ENCODE results near the gene MBLAC1.
A peak's percentile ranks its signal among the peaks of the same experiment; 100 is the strongest.

MBLAC1 gene

GRCh38 chr7:100163006-100163531, 36.3 kb downstream of the MBLAC1 start:
- Histone ChIP-seq H3K4me1 (ENCODE audit: control insufficient read depth, insufficient read depth, low read length) (no peaks in the 10 kb centered on the region), H3K27me3 (ENCODE audit: control insufficient read depth, insufficient read depth, low read length) (no peaks in the 10 kb centered on the region), H3K27ac (ENCODE audit: low read depth, low read length) (no peak overlapping the region), H3K36me3 (ENCODE audit: control insufficient read depth, insufficient read depth, low read length) (no peaks in the 10 kb centered on the region), H3K9ac (ENCODE audit: low read length) (no peak overlapping the region), H3K4me3 (ENCODE audit: low read length) (no peak overlapping the region)

GRCh38 chr7:100163871-100164270, 37.1 kb downstream of the MBLAC1 start:
- no peak overlapping the region for H3K27ac ChIP-seq (ENCODE audit: low read depth, low read length)
- no peak overlapping the region for H3K9ac ChIP-seq (ENCODE audit: low read length)
- H3K36me3 ChIP-seq (ENCODE audit: control insufficient read depth, insufficient read depth, low read length), result no peaks in the 10 kb centered on the region
- no peak overlapping the region for H3K4me3 ChIP-seq (ENCODE audit: low read length)
- H3K27me3 ChIP-seq (ENCODE audit: control insufficient read depth, insufficient read depth, low read length), result no peaks in the 10 kb centered on the region
- H3K4me1 ChIP-seq (ENCODE audit: control insufficient read depth, insufficient read depth, low read length), result no peaks in the 10 kb centered on the region

- no peak overlapping the region for H3K9ac ChIP-seq (ENCODE audit: low read length)
- no peaks in the 10 kb centered on the region for H3K36me3 ChIP-seq (ENCODE audit: control insufficient read depth, insufficient read depth, low read length)
- H3K4me1 ChIP-seq (ENCODE audit: control insufficient read depth, insufficient read depth, low read length), result no peaks in the 10 kb centered on the region
- no peak overlapping the region for H3K4me3 ChIP-seq (ENCODE audit: low read length)
- no peaks in the 10 kb centered on the region for H3K27me3 ChIP-seq (ENCODE audit: control insufficient read depth, insufficient read depth, low read length)
- H3K27ac ChIP-seq (ENCODE audit: low read depth, low read length), result no peak overlapping the region
Observed at GRCh38 chr7:100166317-100166940, 39.7 kb downstream of the MBLAC1 start.

- Histone ChIP-seq H3K4me1 (ENCODE audit: control insufficient read depth, insufficient read depth, low read length) (no peaks in the 10 kb centered on the region), H3K4me3 (ENCODE audit: low read length) (peak overlapping the region; percentile 72), H3K36me3 (ENCODE audit: control insufficient read depth, insufficient read depth, low read length) (no peaks in the 10 kb centered on the region), H3K9ac (ENCODE audit: low read length) (no peak overlapping the region), H3K27ac (ENCODE audit: low read depth, low read length) (no peak overlapping the region), H3K27me3 (ENCODE audit: control insufficient read depth, insufficient read depth, low read length) (no peaks in the 10 kb centered on the region)
Observed at GRCh38 chr7:100166970-100167911, 40.5 kb downstream of the MBLAC1 start.

- Histone ChIP-seq H3K27me3 (ENCODE audit: control insufficient read depth, insufficient read depth, low read length) (no peaks in the 10 kb centered on the region), H3K4me1 (ENCODE audit: control insufficient read depth, insufficient read depth, low read length) (no peaks in the 10 kb centered on the region), H3K27ac (ENCODE audit: low read depth, low read length) (peak overlapping the region; percentile 35), H3K36me3 (ENCODE audit: control insufficient read depth, insufficient read depth, low read length) (no peaks in the 10 kb centered on the region), H3K9ac (ENCODE audit: low read length) (peak overlapping the region; percentile 16), H3K4me3 (ENCODE audit: low read length) (peak overlapping the region; percentile 72)
Observed at GRCh38 chr7:100167912-100168323, 41.2 kb downstream of the MBLAC1 start.

GRCh38 chr7:100169147-100169850, 42.5 kb downstream of the MBLAC1 start:
- Histone ChIP-seq H3K9ac (ENCODE audit: low read length) (no peak overlapping the region), H3K36me3 (ENCODE audit: control insufficient read depth, insufficient read depth, low read length) (no peaks in the 10 kb centered on the region), H3K4me1 (ENCODE audit: control insufficient read depth, insufficient read depth, low read length) (no peaks in the 10 kb centered on the region), H3K4me3 (ENCODE audit: low read length) (no peak overlapping the region), H3K27me3 (ENCODE audit: control insufficient read depth, insufficient read depth, low read length) (no peaks in the 10 kb centered on the region), H3K27ac (ENCODE audit: low read depth, low read length) (no peak overlapping the region)

GRCh38 chr7:100170101-100170897, 43.5 kb downstream of the MBLAC1 start:
- Histone ChIP-seq H3K27me3 (ENCODE audit: control insufficient read depth, insufficient read depth, low read length) (no peaks in the 10 kb centered on the region), H3K27ac (ENCODE audit: low read depth, low read length) (no peak overlapping the region), H3K36me3 (ENCODE audit: control insufficient read depth, insufficient read depth, low read length) (no peaks in the 10 kb centered on the region), H3K9ac (ENCODE audit: low read length) (no peak overlapping the region), H3K4me3 (ENCODE audit: low read length) (no peak overlapping the region), H3K4me1 (ENCODE audit: control insufficient read depth, insufficient read depth, low read length) (no peaks in the 10 kb centered on the region)

GRCh38 chr7:100171087-100171681, 44.4 kb downstream of the MBLAC1 start:
- Histone ChIP-seq H3K36me3 (ENCODE audit: control insufficient read depth, insufficient read depth, low read length) (no peaks in the 10 kb centered on the region), H3K27ac (ENCODE audit: low read depth, low read length) (no peak overlapping the region), H3K4me1 (ENCODE audit: control insufficient read depth, insufficient read depth, low read length) (no peaks in the 10 kb centered on the region), H3K4me3 (ENCODE audit: low read length) (peak overlapping the region; percentile 22), H3K27me3 (ENCODE audit: control insufficient read depth, insufficient read depth, low read length) (no peaks in the 10 kb centered on the region), H3K9ac (ENCODE audit: low read length) (no peak overlapping the region)

- Histone ChIP-seq H3K4me3 (ENCODE audit: low read length) (peak overlapping the region; percentile 41), H3K4me1 (ENCODE audit: control insufficient read depth, insufficient read depth, low read length) (no peaks in the 10 kb centered on the region)
Observed at GRCh38 chr7:100171840-100172239, 45.1 kb downstream of the MBLAC1 start.

GRCh38 chr7:100173806-100174495, 47.2 kb downstream of the MBLAC1 start:
- Histone ChIP-seq H3K36me3 (ENCODE audit: control insufficient read depth, insufficient read depth, low read length) (no peaks in the 10 kb centered on the region), H3K4me3 (ENCODE audit: low read length) (no peak overlapping the region), H3K27ac (ENCODE audit: low read depth, low read length) (no peak overlapping the region), H3K4me1 (ENCODE audit: control insufficient read depth, insufficient read depth, low read length) (peaks cover 3% of the 10 kb centered on the region), H3K27me3 (ENCODE audit: control insufficient read depth, insufficient read depth, low read length) (no peaks in the 10 kb centered on the region), H3K9ac (ENCODE audit: low read length) (no peak overlapping the region)

More at GRCh38 chr7:100171840-100172239, 45.1 kb downstream of the MBLAC1 start:
- H3K27ac ChIP-seq (ENCODE audit: low read depth, low read length), result no peak overlapping the region
- no peak overlapping the region for H3K9ac ChIP-seq (ENCODE audit: low read length)
- H3K27me3 ChIP-seq (ENCODE audit: control insufficient read depth, insufficient read depth, low read length), result no peaks in the 10 kb centered on the region
- no peaks in the 10 kb centered on the region for H3K36me3 ChIP-seq (ENCODE audit: control insufficient read depth, insufficient read depth, low read length)

- H3K27ac ChIP-seq (ENCODE audit: low read depth, low read length), result no peak overlapping the region
- H3K36me3 ChIP-seq (ENCODE audit: control insufficient read depth, insufficient read depth, low read length), result no peaks in the 10 kb centered on the region
- no peak overlapping the region for H3K9ac ChIP-seq (ENCODE audit: low read length)
- no peak overlapping the region for H3K4me3 ChIP-seq (ENCODE audit: low read length)
- no peaks in the 10 kb centered on the region for H3K27me3 ChIP-seq (ENCODE audit: control insufficient read depth, insufficient read depth, low read length)
- H3K4me1 ChIP-seq (ENCODE audit: control insufficient read depth, insufficient read depth, low read length), result peaks cover 3% of the 10 kb centered on the region
Observed at GRCh38 chr7:100174582-100174981, 47.8 kb downstream of the MBLAC1 start.

Measured in rectal smooth muscle tissue (tissue), 1 donor.